Measurements from ENCODE around the gene CCDC78. TPM values are rescaled to one million over a fixed set of nuclear protein-coding genes. Genes with fewer than 3 reads are reported as not detected.

CCDC78 gene
- total RNA-seq, 6 experiments from 2014 or later, result 2.2 to 4.1 (median 3.4) TPM

- Mint-ChIP-seq H3K27ac (no peak overlapping the region), H3K4me1 (ENCODE audit: low read depth) (peaks cover 4% of the 10 kb centered on the region; the same call in 1 of the 2 replicates), H3K36me3 (ENCODE audit: low read depth) (no peaks in the 10 kb centered on the region), H3K27me3 (ENCODE audit: insufficient read depth) (peaks cover 7% of the 10 kb centered on the region), H3K9me3 (no peaks in the 10 kb centered on the region), H3K4me3 (no peak overlapping the region)
- DNase-seq, result no peak
- TF ChIP-seq CTCF (IDR thresholded peaks at IDR 0.05), result no peak
These were observed 3.8 kb upstream of the CCDC78 start for GRCh38 chr16:729768-730665.

- Mint-ChIP-seq H3K4me3 (0 out of 2 replicates have a peak overlapping the region, but pooled peaks have one; percentile 32), H3K9me3 (no peaks in the 10 kb centered on the region), H3K36me3 (ENCODE audit: low read depth) (no peaks in the 10 kb centered on the region), H3K4me1 (ENCODE audit: low read depth) (peaks cover 4% of the 10 kb centered on the region; the same call in 1 of the 2 replicates), H3K27me3 (ENCODE audit: insufficient read depth) (peaks cover 7% of the 10 kb centered on the region), H3K27ac (no peak overlapping the region)
- TF ChIP-seq CTCF (IDR thresholded peaks at IDR 0.05), result no peak
- DNase-seq, result no peak
These were observed 2.9 kb upstream of the CCDC78 start for GRCh38 chr16:728890-729744.

- peak; percentile 84 for DNase-seq
- Mint-ChIP-seq H3K4me3 (0 out of 2 replicates have a peak overlapping the region, but pooled peaks have one; percentile 32), H3K27ac (no peak overlapping the region), H3K27me3 (ENCODE audit: insufficient read depth) (peaks cover 7% of the 10 kb centered on the region), H3K36me3 (ENCODE audit: low read depth) (no peaks in the 10 kb centered on the region), H3K9me3 (no peaks in the 10 kb centered on the region), H3K4me1 (ENCODE audit: low read depth) (peaks cover 4% of the 10 kb centered on the region; the same call in 1 of the 2 replicates)
- no peak for TF ChIP-seq CTCF (IDR thresholded peaks at IDR 0.05)
These were observed 2.1 kb upstream of the CCDC78 start for GRCh38 chr16:728131-728889.

GRCh38 chr16:727291-727977 lies 1.2 kb upstream of the CCDC78 start:
- DNase-seq, result no peak
- Mint-ChIP-seq H3K27me3 (ENCODE audit: insufficient read depth) (peaks cover 7% of the 10 kb centered on the region), H3K4me1 (ENCODE audit: low read depth) (no peaks in the 10 kb centered on the region), H3K4me3 (peak overlapping the region; percentile 65), H3K9me3 (no peaks in the 10 kb centered on the region), H3K27ac (no peak overlapping the region), H3K36me3 (ENCODE audit: low read depth) (no peaks in the 10 kb centered on the region)
- no peak for TF ChIP-seq CTCF (IDR thresholded peaks at IDR 0.05)

DNA sequence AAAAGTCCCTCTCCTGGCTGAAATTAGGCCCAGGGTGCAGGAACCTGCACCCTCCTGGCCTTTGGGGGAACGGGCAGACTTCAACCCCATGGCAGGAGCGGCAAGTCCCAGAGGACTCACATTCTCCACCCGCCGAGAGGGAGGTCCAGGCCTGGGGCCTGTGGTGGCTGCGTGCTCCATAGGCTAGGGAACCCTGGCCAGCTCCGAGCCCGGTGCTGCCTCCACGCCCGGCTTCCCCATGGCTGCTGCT lies 130 bp downstream of the CCDC78 start:
- no peak overlapping the region for H3K4me3 Mint-ChIP-seq
- H3K9me3 Mint-ChIP-seq, result no peaks in the 10 kb centered on the region
- no peak for TF ChIP-seq CTCF (IDR thresholded peaks at IDR 0.05)
- H3K4me1 Mint-ChIP-seq (ENCODE audit: low read depth), result no peaks in the 10 kb centered on the region
- H3K36me3 Mint-ChIP-seq (ENCODE audit: low read depth), result no peaks in the 10 kb centered on the region
- no peak for DNase-seq
- peaks cover 7% of the 10 kb centered on the region for H3K27me3 Mint-ChIP-seq (ENCODE audit: insufficient read depth)
- H3K27ac Mint-ChIP-seq, result no peak overlapping the region

Measured in HFFc6 (cell line).